HEK293 (cell line): ENCODE results near the gene PIP4K2B.

Experiments
- CTCF ChIA-PET: fragments of 350-600 bp; formaldehyde crosslinking; extraction: SDS; loops from one replicate; lab custom pipeline; 2021; ENCODE audit warnings: antibody characterized with exemption; lab: Yijun Ruan, JAX
- POLR2A ChIA-PET: fragments of 300-600 bp; formaldehyde crosslinking; extraction: SDS; loops from one replicate; lab custom pipeline; 2020; ENCODE audit warnings: antibody characterized with exemption, inconsistent platforms; lab: Yijun Ruan, JAX
- H3K27ac ChIP-seq: fragments of 200-500 bp; sonication (Bioruptor generic); 2 replicates; pipeline ENCODE4 v1.5.1; 2014; ENCODE audit warnings: low read depth, low read length, control low read depth, inconsistent platforms; ENCODE audit errors: extremely low read depth
- H3K36me3 ChIP-seq, 2 experiments: fragments of 200-500 bp in 1 of 2; sonication (Bioruptor generic) in 1 of 2; 1 replicate in 1 of 2; 2 replicates in 1 of 2; pipeline ENCODE4 v1.5.1; 2014 to 2017; ENCODE audit warnings: inconsistent platforms in 2 of 2, low read length in 2 of 2; ENCODE audit not compliant: control insufficient read depth in 2 of 2, insufficient read depth in 1 of 2
- H3K4me1 ChIP-seq: fragments of 200-500 bp; sonication (Bioruptor generic); 2 replicates; pipeline ENCODE4 v1.5.1; 2014; ENCODE audit warnings: mild to moderate bottlenecking, low read length, inconsistent platforms; ENCODE audit not compliant: control insufficient read depth, insufficient read depth
- H3K4me3 ChIP-seq: 2 replicates; pipeline ENCODE4 v1.5.1; 2011; ENCODE audit warnings: low read depth, mild to moderate bottlenecking, control low read depth, low read length, moderate library complexity
- H3K9me3 ChIP-seq: fragments of 200-500 bp; sonication (Bioruptor generic); 2 replicates; pipeline ENCODE4 v1.5.1; 2014; ENCODE audit warnings: low read depth, low read length, inconsistent platforms; ENCODE audit not compliant: control insufficient read depth, insufficient read depth
- EGR2 ChIP-seq: fragments of 450-650 bp; formaldehyde crosslinking; IDR thresholded peaks from 2 replicates; pipeline ENCODE4 v1.5.1; 2016; ENCODE audit warnings: low read depth, missing biosample characterization, missing genetic modification characterization
- HOXA7 ChIP-seq: sonication (generic); formaldehyde crosslinking; IDR thresholded peaks from 2 replicates; pipeline ENCODE4 v1.8.1; 2022; ENCODE audit warnings: missing genetic modification reagents, borderline replicate concordance
- KLF8 ChIP-seq: fragments of 450-650 bp; formaldehyde crosslinking; IDR thresholded peaks from 2 replicates; pipeline ENCODE4 v1.5.1; 2016; ENCODE audit warnings: missing biosample characterization, missing genetic modification characterization
- PRDM1 ChIP-seq: fragments of 450-650 bp; formaldehyde crosslinking; IDR thresholded peaks from 2 replicates; pipeline ENCODE4; 2016; ENCODE audit warnings: missing biosample characterization, missing genetic modification characterization
- PRDM6 ChIP-seq: fragments of 450-650 bp; formaldehyde crosslinking; IDR thresholded peaks from 2 replicates; pipeline ENCODE4 v1.5.1; 2017; ENCODE audit warnings: missing biosample characterization, missing genetic modification characterization
- SCRT1 ChIP-seq: fragments of 450-650 bp; formaldehyde crosslinking; IDR thresholded peaks from 2 replicates; pipeline ENCODE4 v1.5.1; 2016; ENCODE audit warnings: missing biosample characterization, missing genetic modification characterization, borderline replicate concordance
- SCRT2 ChIP-seq: fragments of 450-650 bp; formaldehyde crosslinking; IDR thresholded peaks from 2 replicates; pipeline ENCODE4 v1.5.1; 2016; ENCODE audit warnings: missing biosample characterization, missing genetic modification characterization
- SP2 ChIP-seq: fragments of 450-650 bp; formaldehyde crosslinking; IDR thresholded peaks from 2 replicates; pipeline ENCODE4 v1.5.1; 2016; ENCODE audit warnings: missing biosample characterization, missing genetic modification characterization
- ZBTB44 ChIP-seq: fragments of 450-650 bp; IDR thresholded peaks from 2 replicates; pipeline ENCODE4 v1.5.1; 2018; ENCODE audit warnings: missing biosample characterization, mild to moderate bottlenecking, missing genetic modification characterization
- ZBTB6 ChIP-seq: fragments of 450-650 bp; formaldehyde crosslinking; IDR thresholded peaks from 2 replicates; pipeline ENCODE4 v1.5.1; 2017; ENCODE audit warnings: missing biosample characterization, missing genetic modification characterization
- ZNF121 ChIP-seq: fragments of 450-650 bp; formaldehyde crosslinking; IDR thresholded peaks from 2 replicates; pipeline ENCODE4 v1.5.1; 2016; ENCODE audit warnings: missing biosample characterization, missing genetic modification characterization
- ZNF404 ChIP-seq: fragments of 450-650 bp; formaldehyde crosslinking; IDR thresholded peaks from 2 replicates; pipeline ENCODE4 v1.5.1; 2017; ENCODE audit warnings: missing biosample characterization, missing genetic modification characterization
- ZNF518A ChIP-seq: fragments of 450-650 bp; formaldehyde crosslinking; conservative IDR thresholded peaks from 2 replicates; pipeline ENCODE4 v1.5.1; 2016; ENCODE audit warnings: low read depth, missing biosample characterization, missing genetic modification characterization
- ZNF548 ChIP-seq: fragments of 450-650 bp; formaldehyde crosslinking; IDR thresholded peaks from 2 replicates; pipeline ENCODE4 v1.5.1; 2016; ENCODE audit warnings: missing biosample characterization, missing genetic modification characterization
- ZNF555 ChIP-seq: fragments of 450-650 bp; formaldehyde crosslinking; conservative IDR thresholded peaks from 2 replicates; pipeline ENCODE4 v1.5.1; 2017; ENCODE audit warnings: missing biosample characterization, mild to moderate bottlenecking, missing genetic modification characterization, inconsistent platforms
- ZNF585B ChIP-seq: fragments of 450-650 bp; formaldehyde crosslinking; IDR thresholded peaks from 2 replicates; pipeline ENCODE4 v1.5.1; 2016; ENCODE audit warnings: missing biosample characterization, missing genetic modification characterization
- ZNF596 ChIP-seq: fragments of 450-650 bp; IDR thresholded peaks from 2 replicates; pipeline ENCODE4 v1.5.0; 2018; ENCODE audit warnings: missing biosample characterization, mild to moderate bottlenecking, missing genetic modification characterization, moderate library complexity
- ZNF76 ChIP-seq: fragments of 450-650 bp; formaldehyde crosslinking; IDR thresholded peaks from 2 replicates; pipeline ENCODE4; 2016; ENCODE audit warnings: low read depth, missing biosample characterization, missing genetic modification characterization, borderline replicate concordance

The PIP4K2B gene

GRCh38 chr17:38720941-38721340, 78.4 kb downstream of the PIP4K2B start:
- CTCF ChIA-PET: no interaction called here
- TF ChIP-seq ZNF76: no peak
- Histone ChIP-seq H3K27ac (no peak overlapping the region), H3K36me3 (peaks cover 3 to 71% of the 10 kb centered on the region in 2 experiments; a peak in 2 of 3 replicates), H3K4me3 (no peak overlapping the region), H3K4me1 (no peaks in the 10 kb centered on the region), H3K9me3 (no peaks in the 10 kb centered on the region)
- POLR2A ChIA-PET: interaction anchor here (0.5 kb wide), 1 partner anchor 14 kb away, joined by 3 read pairs; no protein-coding TSS in a partner anchor

- H3K4me1 ChIP-seq: no peaks in the 10 kb centered on the region
- TF ChIP-seq KLF8 (tag by site-specific recombination) (peak; percentile 57; the same call in 1 of the 2 replicates), SCRT2 (tag by site-specific recombination) (peak; percentile 59; the same call in 1 of the 2 replicates), ZBTB44 (tag by site-specific recombination) (0 out of 2 replicates have a peak, but pooled peaks have one; percentile 27), HOXA7 (CRISPR knock-in tag) (no peak), PRDM6 (no peak), SCRT1 (tag by site-specific recombination) (peak; percentile 59; the same call in 1 of the 2 replicates), SP2 (tag by site-specific recombination) (peak; percentile 29), EGR2 (no peak)
- no peak overlapping the region for H3K4me3 ChIP-seq
- H3K9me3 ChIP-seq: no peaks in the 10 kb centered on the region
- ChIA-PET POLR2A (interaction anchor here (0.7 to 1.9 kb wide), 3 partner anchors 9 to 11 kb away, joined by 3 to 5 read pairs (median 3); no protein-coding TSS in a partner anchor), CTCF (interaction anchor here (0.6 to 2.1 kb wide), 3 partner anchors 8 to 46 kb away, joined by 3 to 18 read pairs (median 9); no protein-coding TSS in a partner anchor)
- H3K27ac ChIP-seq: no peak overlapping the region
- peaks cover 3 to 76% of the 10 kb centered on the region in 2 experiments; a peak in 2 of 3 replicates for H3K36me3 ChIP-seq
Observed at GRCh38 chr17:38719943-38720641, 79.3 kb downstream of the PIP4K2B start.

GRCh38 chr17:38719289-38719942, 79.9 kb downstream of the PIP4K2B start:
- Histone ChIP-seq H3K4me3 (no peak overlapping the region), H3K4me1 (no peaks in the 10 kb centered on the region), H3K9me3 (no peaks in the 10 kb centered on the region), H3K36me3 (peaks cover 3 to 76% of the 10 kb centered on the region in 2 experiments; a peak in 2 of 3 replicates), H3K27ac (no peak overlapping the region)
- POLR2A ChIA-PET: interaction anchor here (0.7 to 1.9 kb wide), 7 partner anchors 9 to 17 kb away, joined by 3 to 23 read pairs (median 5); partner anchors contain the start of gene CISD3
- CTCF ChIA-PET: interaction anchor here (1.2 to 2.1 kb wide), 4 partner anchors 9 to 161 kb away, joined by 4 to 18 read pairs (median 7); no protein-coding TSS in a partner anchor
- no peak for TF ChIP-seq ZNF596 (tag by site-specific recombination)
- no peak for TF ChIP-seq ZNF585B (tag by site-specific recombination)
- TF ChIP-seq ZNF121 (tag by site-specific recombination): no peak
- TF ChIP-seq ZNF404 (tag by site-specific recombination): no peak
- TF ChIP-seq ZNF548: no peak
- no peak for TF ChIP-seq ZBTB6 (tag by site-specific recombination)
- TF ChIP-seq ZNF518A (tag by site-specific recombination): no peak
- no peak for TF ChIP-seq ZNF555 (tag by site-specific recombination)
- no peak for TF ChIP-seq PRDM1 (tag by site-specific recombination)
